MCF 10A (cell line): ENCODE measurements around the gene DDX10. TPM values are rescaled to one million over a fixed set of nuclear protein-coding genes. Genes with fewer than 3 reads are reported as not detected.

Experiments used
- BruUV-seq: library from RNA; stranded (reverse); fragments of 400-500 nt; replicated peaks from 2 replicates; lab custom pipeline; 2021; lab: Mats Ljungman, UMichigan
- CTCF ChIA-PET: fragments of 300-600 bp; sonication (Branson Sonifier 250); formaldehyde crosslinking; extraction: SDS; loops from one replicate; lab custom pipeline; 2021; ENCODE audit warnings: antibody characterized with exemption, inconsistent platforms; lab: Yijun Ruan, JAX
- POLR2A ChIA-PET: fragments of 300-600, 350-650 bp; sonication (Branson Sonifier 250); formaldehyde crosslinking; extraction: SDS; loops from one replicate; lab custom pipeline; 2020; ENCODE audit warnings: antibody characterized with exemption, inconsistent platforms; lab: Yijun Ruan, JAX
- DNase-seq: peaks from one replicate; pipeline ENCODE4 v3.0.0-alpha.2; 2018; ENCODE audit not compliant: unreplicated experiment
- H3K27ac Mint-ChIP-seq: one replicate; pipeline ENCODE4 v1.8.0; 2022; ENCODE audit warnings: mild to moderate bottlenecking, low read depth, mixed read lengths; ENCODE audit not compliant: unreplicated experiment
- H3K27me3 Mint-ChIP-seq: one replicate; pipeline ENCODE4 v1.8.0; 2022; ENCODE audit warnings: mixed read lengths; ENCODE audit not compliant: insufficient read depth, unreplicated experiment
- H3K36me3 Mint-ChIP-seq: one replicate; pipeline ENCODE4 v1.8.0; 2022; ENCODE audit warnings: mild to moderate bottlenecking, moderate library complexity, mixed read lengths; ENCODE audit not compliant: insufficient read depth, unreplicated experiment
- H3K4me1 Mint-ChIP-seq: one replicate; pipeline ENCODE4 v1.8.0; 2022; ENCODE audit warnings: mixed read lengths; ENCODE audit not compliant: insufficient read depth, unreplicated experiment
- H3K4me3 Mint-ChIP-seq: one replicate; pipeline ENCODE4 v1.8.0; 2022; ENCODE audit warnings: mild to moderate bottlenecking, moderate library complexity, mixed read lengths; ENCODE audit not compliant: unreplicated experiment
- H3K9me3 Mint-ChIP-seq: one replicate; pipeline ENCODE4 v1.8.0; 2022; ENCODE audit warnings: mixed read lengths; ENCODE audit not compliant: unreplicated experiment
- CTCF ChIP-seq: fragments of 200-600 bp; IDR thresholded peaks from one replicate; pipeline ENCODE4 v1.8.0; 2022; ENCODE audit warnings: antibody characterized with exemption, mild to moderate bottlenecking; ENCODE audit not compliant: unreplicated experiment
- intact Hi-C: fragments of 100-400 bp; cut with micrococcal nuclease; formaldehyde crosslinking; loops from 2 replicates; pipeline ENCODE4 v1.14.1; 2022
- total RNA-seq: library from RNA; stranded (reverse); gene quantifications from 2 replicates; pipeline ENCODE4 v1.2.3, GENCODE V29; 2022

Gene DDX10
- total RNA-seq, 1 experiment from 2014 or later, result 113 TPM

DNA sequence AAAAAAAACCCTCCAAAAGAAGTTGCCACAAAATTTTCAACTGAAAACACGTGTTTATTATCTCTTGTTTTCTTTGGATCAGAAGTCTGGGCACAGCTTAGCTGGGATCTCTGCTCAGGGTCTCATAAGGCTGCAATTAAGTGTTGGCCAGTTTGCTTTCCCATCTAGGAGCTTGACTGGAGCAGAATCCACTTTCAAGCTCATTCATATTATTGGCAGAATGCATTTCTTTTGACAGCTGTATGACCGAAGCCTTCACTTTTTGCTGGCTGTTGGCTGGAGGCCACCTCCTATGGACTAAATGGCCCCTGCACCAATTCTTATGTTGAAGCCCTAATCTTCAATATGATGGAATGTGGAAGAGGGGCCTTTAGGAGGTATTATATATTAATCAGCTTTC, 139.6 kb downstream of the DDX10 start:
- POLR2A ChIA-PET, result no interaction called here
- no peaks in the 10 kb centered on the region for H3K4me1 Mint-ChIP-seq
- no peak overlapping the region for H3K4me3 Mint-ChIP-seq
- CTCF ChIA-PET, result no interaction called here
- DNase-seq, result no peak
- no peak for TF ChIP-seq CTCF
- intact Hi-C loops, result no loop called here
- H3K36me3 Mint-ChIP-seq, result peaks cover 6% of the 10 kb centered on the region
- H3K27me3 Mint-ChIP-seq, result no peaks in the 10 kb centered on the region
- BruUV-seq, result no TSS peak
- H3K9me3 Mint-ChIP-seq, result no peaks in the 10 kb centered on the region
- no peak overlapping the region for H3K27ac Mint-ChIP-seq

DNA sequence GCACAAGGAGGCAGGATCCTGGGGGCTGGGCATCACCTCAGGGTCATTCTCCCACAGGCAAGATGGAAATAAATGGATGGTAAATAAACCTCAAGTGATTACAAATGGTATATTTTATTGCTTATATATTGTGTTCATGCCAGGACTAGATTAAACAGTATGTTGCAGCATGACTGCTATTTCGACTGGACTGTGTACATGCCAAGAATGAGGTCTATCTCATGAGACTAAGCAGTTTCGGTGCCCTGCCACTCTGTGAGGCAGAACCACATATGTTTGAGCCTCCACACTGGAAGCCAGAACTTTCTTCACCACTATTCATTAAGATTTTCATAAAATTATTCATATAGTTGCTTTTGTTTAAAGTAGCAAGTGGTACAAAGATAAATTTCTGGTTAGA, 140.2 kb downstream of the DDX10 start:
- peaks cover 6% of the 10 kb centered on the region for H3K36me3 Mint-ChIP-seq
- ChIA-PET CTCF (no interaction called here), POLR2A (no interaction called here)
- H3K27ac Mint-ChIP-seq, result no peak overlapping the region
- H3K27me3 Mint-ChIP-seq, result no peaks in the 10 kb centered on the region
- H3K4me1 Mint-ChIP-seq, result no peaks in the 10 kb centered on the region
- no TSS peak for BruUV-seq
- H3K9me3 Mint-ChIP-seq, result no peaks in the 10 kb centered on the region
- intact Hi-C loops, result no loop called here
- H3K4me3 Mint-ChIP-seq, result no peak overlapping the region
- no peak for TF ChIP-seq CTCF
- no peak for DNase-seq

- peaks cover 6% of the 10 kb centered on the region for H3K36me3 Mint-ChIP-seq
- DNase-seq, result no peak
- TF ChIP-seq CTCF, result no peak
- H3K27ac Mint-ChIP-seq, result no peak overlapping the region
- BruUV-seq, result no TSS peak
- no peak overlapping the region for H3K4me3 Mint-ChIP-seq
- POLR2A ChIA-PET, result no interaction called here
- H3K4me1 Mint-ChIP-seq, result no peaks in the 10 kb centered on the region
- H3K9me3 Mint-ChIP-seq, result no peaks in the 10 kb centered on the region
- CTCF ChIA-PET, result no interaction called here
- no peaks in the 10 kb centered on the region for H3K27me3 Mint-ChIP-seq
- intact Hi-C loops, result no loop called here
These were observed 142.4 kb downstream of the DDX10 start for GRCh38 chr11:108807262-108807661.

- no TSS peak for BruUV-seq
- no peaks in the 10 kb centered on the region for H3K27me3 Mint-ChIP-seq
- peaks cover 6% of the 10 kb centered on the region for H3K4me1 Mint-ChIP-seq
- no peaks in the 10 kb centered on the region for H3K36me3 Mint-ChIP-seq
- ChIA-PET CTCF (no interaction called here), POLR2A (no interaction called here)
- intact Hi-C loops, result no loop called here
- no peak overlapping the region for H3K27ac Mint-ChIP-seq
- peaks cover 7% of the 10 kb centered on the region for H3K9me3 Mint-ChIP-seq
- TF ChIP-seq CTCF, result no peak
- H3K4me3 Mint-ChIP-seq, result no peak overlapping the region
- DNase-seq, result no peak
These were observed 148.2 kb downstream of the DDX10 start for GRCh38 chr11:108813086-108813485.
